MM.1S (cell line): ENCODE data around the gene OBSCN.

Experiments
- CTCF ChIP-seq: fragments of 300-600 bp; sonication (generic); IDR thresholded peaks from 2 replicates; pipeline ENCODE4 v1.5.1; 2016; ENCODE audit warnings: antibody characterized with exemption, low read length, mixed read lengths
- EZH2 ChIP-seq: fragments of 300-600 bp; sonication (generic); optimal IDR thresholded peaks from 2 replicates; pipeline ENCODE3; 2017; ENCODE audit warnings: low read depth, mild to moderate bottlenecking, antibody characterized with exemption, low read length, mixed read lengths
- EZH2phosphoT487 ChIP-seq: fragments of 300-600 bp; sonication (generic); IDR thresholded peaks from 2 replicates; pipeline ENCODE4 v1.6.1; 2018; ENCODE audit warnings: antibody characterized with exemption, low read length

GRCh38 chr1:228426518-228427175 lies 218.8 kb downstream of the OBSCN start:
- TF ChIP-seq EZH2, result no peak
- no peak for TF ChIP-seq CTCF
- TF ChIP-seq EZH2phosphoT487, result no peak
